SH-SY5Y (cell line): Measurements from ENCODE around the gene MACROD2.

Source experiments
- GATA2 ChIP-seq: IDR thresholded peaks from 2 replicates; pipeline ENCODE4 v1.6.1; 2011; ENCODE audit warnings: mild to moderate bottlenecking, low read depth, low read length
- GATA3 ChIP-seq: IDR thresholded peaks from 2 replicates; pipeline ENCODE4 v1.6.1; 2011; ENCODE audit warnings: low read depth, mild to moderate bottlenecking, low read length, moderate library complexity

GRCh38 chr20:14617123-14617522 lies 621.8 kb downstream of the MACROD2 start:
- TF ChIP-seq GATA2 (no peak), GATA3 (no peak)
